H1 (cell line): ENCODE results near the gene FOXS1. TPM values are rescaled to one million over a fixed set of nuclear protein-coding genes. Genes with fewer than 3 reads are reported as not detected.

ENCODE experiments used
- CTCF ChIA-PET: fragments of 300-600 bp; sonication (Branson Sonifier 250); formaldehyde crosslinking; loops from one replicate; lab custom pipeline; 2021; ENCODE audit not compliant: partially characterized antibody; lab: Charles Lee
- POLR2A ChIA-PET: fragments of 300-600 bp; sonication (Branson Sonifier 250); formaldehyde crosslinking; loops from one replicate; lab custom pipeline; 2021; ENCODE audit warnings: inconsistent platforms; ENCODE audit not compliant: partially characterized antibody; lab: Charles Lee
- DNase-seq, 2 experiments: peaks; one replicate each; pipeline versions ENCODE4 v3.0.0 to v3.0.0-alpha.2; 2010 to 2022; ENCODE audit warnings: low spot score in 2 of 2, low read depth in 1 of 2, mixed read lengths in 1 of 2
- FAIRE-seq: peaks from 2 replicates; lab custom pipeline; 2011; peaks lifted over from hg19 to GRCh38; lab: Jason Lieb, UNC
- H2AFZ ChIP-seq: 2 replicates; pipeline ENCODE4 v1.8.1; 2012; ENCODE audit warnings: low read length, inconsistent platforms
- H2AK5ac ChIP-seq: 2 replicates; pipeline ENCODE4 v1.6.1; 2013; ENCODE audit warnings: low read depth, low read length
- H2BK120ac ChIP-seq: replicated peaks from 2 replicates; pipeline ENCODE3; 2013; ENCODE audit warnings: low read depth, low read length, inconsistent platforms
- H2BK12ac ChIP-seq: 2 replicates; pipeline ENCODE4 v1.6.1; 2013; ENCODE audit warnings: low read depth, low read length
- H2BK15ac ChIP-seq: 2 replicates; pipeline ENCODE4 v1.6.1; 2013; ENCODE audit warnings: low read length
- H2BK20ac ChIP-seq: 2 replicates; pipeline ENCODE4 v1.6.1; 2013; ENCODE audit warnings: low read length
- H2BK5ac ChIP-seq: 2 replicates; pipeline ENCODE4 v1.6.1; 2013; ENCODE audit warnings: low read depth, low read length
- H3K14ac ChIP-seq: 2 replicates; pipeline ENCODE4 v1.6.1; 2013; ENCODE audit warnings: inconsistent platforms; ENCODE audit not compliant: insufficient read length
- H3K18ac ChIP-seq: 2 replicates; pipeline ENCODE4 v1.6.1; 2013; ENCODE audit warnings: low read length; ENCODE audit errors: extremely low read depth
- H3K23ac ChIP-seq: 2 replicates; pipeline ENCODE4 v1.6.1; 2013; ENCODE audit warnings: inconsistent platforms; ENCODE audit not compliant: insufficient read length
- H3K23me2 ChIP-seq: 2 replicates; pipeline ENCODE4 v1.6.1; 2013; ENCODE audit warnings: low read depth, low read length
- H3K27ac ChIP-seq: 2 replicates; pipeline ENCODE4 v1.6.1; 2011; ENCODE audit warnings: low read depth, low read length, inconsistent platforms
- H3K27me3 ChIP-seq, 4 experiments: replicated peaks in 1 of 4; 1 replicate in 1 of 4; 2 replicates in 3 of 4; pipeline versions ENCODE4 v1.6.1 to v1.8.1; 2011 to 2013; ENCODE audit warnings: low read length in 3 of 4, mild to moderate bottlenecking in 3 of 4, inconsistent platforms in 2 of 4, mixed read lengths in 2 of 4, moderate library complexity in 1 of 4; ENCODE audit not compliant: control insufficient read depth in 3 of 4, insufficient read depth in 3 of 4; ENCODE audit errors: extremely low read depth in 1 of 4
- H3K36me3 ChIP-seq, 4 experiments: 2 replicates each; pipeline versions ENCODE4 v1.6.1 to v1.8.1; 2011 to 2013; ENCODE audit warnings: mild to moderate bottlenecking in 4 of 4, low read length in 3 of 4, moderate library complexity in 2 of 4, control low read depth in 1 of 4, inconsistent platforms in 1 of 4; ENCODE audit not compliant: insufficient read depth in 4 of 4, control insufficient read depth in 2 of 4
- H3K4ac ChIP-seq: replicated peaks from 2 replicates; pipeline ENCODE3; 2013; ENCODE audit warnings: low read length, low read depth, mixed read lengths, inconsistent platforms; ENCODE audit not compliant: insufficient read length
- H3K4me1 ChIP-seq, 4 experiments: replicated peaks in 1 of 4; 1 replicate in 1 of 4; 2 replicates in 3 of 4; pipeline versions ENCODE4 v1.6.1 to v1.8.1; 2011 to 2013; ENCODE audit warnings: low read length in 3 of 4, inconsistent platforms in 2 of 4, mixed read lengths in 1 of 4; ENCODE audit not compliant: insufficient read depth in 4 of 4, control insufficient read depth in 3 of 4
- H3K4me2 ChIP-seq, 2 experiments: 2 replicates each; pipeline versions ENCODE4 v1.6.1 to v1.8.1; 2011 to 2013; ENCODE audit warnings: low read depth in 2 of 2, low read length in 2 of 2, control low read depth in 1 of 2, inconsistent platforms in 1 of 2, mild to moderate bottlenecking in 1 of 2; ENCODE audit not compliant: insufficient read depth in 1 of 2
- H3K4me3 ChIP-seq, 4 experiments: fragments of 200-600, 300-600 bp in 1 of 4; sonication (generic), shearing (Covaris generic), sonication (Bioruptor Twin) in 1 of 4; 2 replicates each; pipeline versions ENCODE4 v1.5.1 to v1.8.1; 2011 to 2016; ENCODE audit warnings: low read length in 4 of 4, low read depth in 3 of 4, control low read depth in 2 of 4, inconsistent platforms in 2 of 4, mild to moderate bottlenecking in 2 of 4, mixed read lengths in 1 of 4, moderate library complexity in 1 of 4; ENCODE audit not compliant: insufficient read depth in 2 of 4; ENCODE audit errors: extremely low read depth in 1 of 4
- H3K56ac ChIP-seq: replicated peaks from 2 replicates; pipeline ENCODE3; 2013; ENCODE audit warnings: low read depth, mild to moderate bottlenecking, mixed read lengths, low read length, inconsistent platforms; ENCODE audit not compliant: insufficient read length
- H3K79me1 ChIP-seq: 2 replicates; pipeline ENCODE4 v1.6.1; 2013; ENCODE audit warnings: low read depth, low read length, control low read depth
- H3K79me2 ChIP-seq, 2 experiments: 2 replicates each; pipeline versions ENCODE4 v1.6.1 to v1.8.1; 2012 to 2013; ENCODE audit warnings: low read length in 2 of 2, mild to moderate bottlenecking in 2 of 2, inconsistent platforms in 1 of 2; ENCODE audit not compliant: insufficient read depth in 2 of 2, control insufficient read depth in 1 of 2
- H3K9ac ChIP-seq, 4 experiments: replicated peaks in 1 of 4; 1 replicate in 1 of 4; 2 replicates in 3 of 4; pipeline versions ENCODE4 v1.6.1 to v1.8.1; 2011 to 2013; ENCODE audit warnings: low read depth in 3 of 4, low read length in 3 of 4, control low read depth in 2 of 4, mild to moderate bottlenecking in 2 of 4, moderate library complexity in 2 of 4, inconsistent platforms in 1 of 4; ENCODE audit errors: extremely low read depth in 1 of 4
- H3K9me3 ChIP-seq, 2 experiments: 2 replicates each; pipeline versions ENCODE4 v1.6.1 to v1.8.1; 2012 to 2013; ENCODE audit warnings: mild to moderate bottlenecking in 2 of 2, moderate library complexity in 2 of 2, control low read depth in 1 of 2, inconsistent platforms in 1 of 2, low read depth in 1 of 2, low read length in 1 of 2, mixed read lengths in 1 of 2; ENCODE audit not compliant: insufficient read depth in 2 of 2
- H4K20me1 ChIP-seq, 2 experiments: replicated peaks in 1 of 2; 2 replicates each; pipeline versions ENCODE3 to v1.8.1; 2011 to 2013; ENCODE audit warnings: inconsistent platforms in 2 of 2, low read length in 2 of 2, mild to moderate bottlenecking in 1 of 2; ENCODE audit not compliant: insufficient read depth in 2 of 2, control insufficient read depth in 1 of 2
- H4K5ac ChIP-seq: 2 replicates; pipeline ENCODE4 v1.6.1; 2013; ENCODE audit warnings: low read length, low read depth, mixed read lengths, inconsistent platforms; ENCODE audit not compliant: insufficient read length
- H4K8ac ChIP-seq: 2 replicates; pipeline ENCODE4 v1.8.0; 2013; ENCODE audit warnings: mild to moderate bottlenecking, moderate library complexity, low read length, inconsistent platforms; ENCODE audit not compliant: insufficient read depth; ENCODE audit errors: extremely low read depth
- H4K91ac ChIP-seq: replicated peaks from 2 replicates; pipeline ENCODE3; 2013; ENCODE audit warnings: low read length, mixed read lengths, inconsistent platforms; ENCODE audit not compliant: insufficient read length
- GTF2F1 ChIP-seq: IDR thresholded peaks from 2 replicates; pipeline ENCODE4 v1.6.1; 2012; ENCODE audit warnings: low read depth, low read length, improper control_type of control experiment, borderline replicate concordance
- JUND ChIP-seq: IDR thresholded peaks from 2 replicates; pipeline ENCODE4 v1.6.1; 2011; ENCODE audit warnings: mild to moderate bottlenecking, improper control_type of control experiment, low read length
- KDM1A ChIP-seq: fragments of 200-600, 300-600 bp; sonication (generic); IDR thresholded peaks from 2 replicates; pipeline ENCODE4 v1.7.1; 2016; ENCODE audit warnings: mild to moderate bottlenecking, low read length, borderline replicate concordance
- POLR2AphosphoS5 ChIP-seq: IDR thresholded peaks from 2 replicates; pipeline ENCODE4 v1.6.1; 2011; ENCODE audit warnings: low read depth, low read length
- SP2 ChIP-seq: IDR thresholded peaks from 2 replicates; pipeline ENCODE4 v1.6.1; 2012; ENCODE audit warnings: mild to moderate bottlenecking, low read length, inconsistent platforms
- SP4 ChIP-seq: IDR thresholded peaks from 2 replicates; pipeline ENCODE4 v1.6.1; 2012; ENCODE audit warnings: low read length, inconsistent platforms
- TAF7 ChIP-seq: optimal IDR thresholded peaks from 2 replicates; pipeline ENCODE3; 2011; ENCODE audit warnings: low read depth, mild to moderate bottlenecking, inconsistent platforms, low read length, moderate library complexity, borderline replicate concordance
- YY1 ChIP-seq: IDR thresholded peaks from 2 replicates; pipeline ENCODE4 v1.6.1; 2011; ENCODE audit warnings: low read depth, mild to moderate bottlenecking, low read length
- WGBS, 2 experiments: shearing (Covaris generic) in 1 of 2; methylation state at CpG; one replicate each; pipeline versions ENCODE4 v1.1.6 to v1.1.7; 2013 to 2015; ENCODE audit warnings: low lambda C conversion rate in 2 of 2, mixed read lengths in 2 of 2, inconsistent platforms in 1 of 2, low coverage in 1 of 2, missing lambda C conversion rate in 1 of 2; ENCODE audit not compliant: insufficient replicate concordance in 2 of 2, insufficient coverage in 1 of 2, insufficient read length in 1 of 2; ENCODE audit errors: extremely low coverage in 1 of 2, missing lambda C conversion rate in 1 of 2; 5-methylcytosine and 5-hydroxymethylcytosine counted together
- polyA plus RNA-seq, 7 experiments: library from polyadenylated mRNA; depleted of rRNA in 3 of 7; stranded (reverse) in 5 of 7; unstranded in 2 of 7; fragments of >200 nt in 5 of 7; fragments of 200-250 nt in 2 of 7; gene quantifications; 1 replicate in 5 of 7; 2 replicates in 1 of 7; 4 replicates in 1 of 7; pipeline versions ENCODE4 v1.2.1 to v1.2.3, GENCODE V29; 2011 to 2013; ENCODE audit warnings: missing spikeins in 2 of 7, mixed read lengths in 2 of 7
- total RNA-seq: library from RNA; stranded (reverse); fragmentation: NEBNext Ultra II Directional; extraction: Animal tissue kit (Norgen Biotek cat#: 25700); gene quantifications from 2 replicates; pipeline ENCODE4 v1.2.1, GENCODE V29; 2021
- TF ChIP-seq, protein P1 (sequence below): IDR thresholded peaks from 2 replicates; pipeline ENCODE4 v1.6.1; 2012; ENCODE audit warnings: inconsistent platforms
- TF ChIP-seq, protein P2 (sequence below): IDR thresholded peaks from 2 replicates; pipeline ENCODE4 v1.6.1; 2012; ENCODE audit warnings: inconsistent platforms

The FOXS1 gene
- total and polyA plus RNA-seq, 2 of the 8 experiments (the other 6 are each of a cell fraction or from before 2014, with no cell fraction given) = 0.45 TPM; not detected in 1

GRCh38 chr20:31822421-31823330, 22.7 kb downstream of the FOXS1 start:
- 17% methylated on average over 28 of the region's 29 CpGs; no CpG with 5 or more reads in 1 of the 2 experiments for WGBS, 2 experiments
- Histone ChIP-seq H4K20me1 (no peaks in the 10 kb centered on the region), H2AFZ (no peak overlapping the region)
- TF ChIP-seq, protein P1, sequence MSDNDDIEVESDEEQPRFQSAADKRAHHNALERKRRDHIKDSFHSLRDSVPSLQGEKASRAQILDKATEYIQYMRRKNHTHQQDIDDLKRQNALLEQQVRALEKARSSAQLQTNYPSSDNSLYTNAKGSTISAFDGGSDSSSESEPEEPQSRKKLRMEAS = peak; percentile 34; the same call in 1 of the 2 replicates
- TF ChIP-seq GTF2F1 (peak; percentile 63; the same call in 1 of the 2 replicates), SP4 (no peak), SP2 (no peak), POLR2AphosphoS5 (no peak), TAF7 (peak; percentile 59), KDM1A (peak; percentile 75; the same call in 1 of the 2 replicates), YY1 (peak; percentile 65), JUND (peak; percentile 52; the same call in 1 of the 2 replicates)
- TF ChIP-seq, protein P2, sequence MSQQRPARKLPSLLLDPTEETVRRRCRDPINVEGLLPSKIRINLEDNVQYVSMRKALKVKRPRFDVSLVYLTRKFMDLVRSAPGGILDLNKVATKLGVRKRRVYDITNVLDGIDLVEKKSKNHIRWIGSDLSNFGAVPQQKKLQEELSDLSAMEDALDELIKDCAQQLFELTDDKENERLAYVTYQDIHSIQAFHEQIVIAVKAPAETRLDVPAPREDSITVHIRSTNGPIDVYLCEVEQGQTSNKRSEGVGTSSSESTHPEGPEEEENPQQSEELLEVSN = 0 out of 2 replicates have a peak, but pooled peaks have one; percentile 18

More at GRCh38 chr20:31822421-31823330, 22.7 kb downstream of the FOXS1 start:
- Histone ChIP-seq H3K79me2 (no peaks in the 10 kb centered on the region), H4K91ac (no peak overlapping the region), H3K9me3 (no peaks in the 10 kb centered on the region), H3K4me3 (peak overlapping the region in 2 of 4 experiments; percentile 5 to 35; a peak in 2 of 8 replicates), H3K27me3 (no peaks in the 10 kb centered on the region), H3K23me2 (no peaks in the 10 kb centered on the region), H3K14ac (no peak overlapping the region), H3K56ac (peak overlapping the region; percentile 13), H3K4me2 (peak overlapping the region in 1 of 2 experiments; percentile 59; a peak in 2 of 4 replicates), H2BK15ac (no peak overlapping the region), H2AK5ac (no peak overlapping the region), H3K9ac (no peak overlapping the region), H2BK12ac (no peak overlapping the region), H4K8ac (peak overlapping the region; percentile 43; the same call in 1 of the 2 replicates), H3K27ac (no peak overlapping the region), H3K4ac (no peak overlapping the region), H2BK5ac (no peak overlapping the region), H2BK120ac (no peak overlapping the region), H3K4me1 (peaks cover 0 to 8% (median 2%) of the 10 kb centered on the region in 4 experiments; a peak in 4 of 7 replicates), H3K23ac (no peak overlapping the region), H3K36me3 (no peaks in the 10 kb centered on the region), H3K79me1 (no peaks in the 10 kb centered on the region), H3K18ac (no peak overlapping the region; the same call in 1 of the 2 replicates), H4K5ac (no peak overlapping the region), H2BK20ac (no peak overlapping the region)
- DNase-seq (peak; percentile 49 to 97), FAIRE-seq (peak; percentile 73)
- ChIA-PET POLR2A (interaction anchor here (1.0 to 1.3 kb wide), 3 partner anchors 9 to 195 kb away, joined by 3 read pairs; no protein-coding TSS in a partner anchor), CTCF (interaction anchor here (0.6 to 6.6 kb wide), 44 partner anchors 7 to 830 kb away, joined by 3 to 73 read pairs (median 4); partner anchors contain the start of genes FOXS1, PDRG1 and XKR7)
